GM10847 (cell line): Measurements from ENCODE around the gene CD36.

ENCODE experiments used
- POLR2A ChIP-seq: IDR thresholded peaks from 2 replicates; pipeline ENCODE4 v1.6.1; 2011; ENCODE audit not compliant: insufficient read length; ENCODE audit errors: extremely low read depth

Gene CD36

GRCh38 chr7:80613519-80613918 is 24.9 kb upstream of the CD36 start:
- TF ChIP-seq POLR2A = no peak

GRCh38 chr7:80614851-80615271 is 23.6 kb upstream of the CD36 start:
- no peak for TF ChIP-seq POLR2A

- no peak for TF ChIP-seq POLR2A
These were observed 20.3 kb upstream of the CD36 start for GRCh38 chr7:80618096-80618495.

- no peak for TF ChIP-seq POLR2A
These were observed 18.7 kb upstream of the CD36 start for GRCh38 chr7:80619741-80620140.

- no peak for TF ChIP-seq POLR2A
These were observed 15.9 kb upstream of the CD36 start for GRCh38 chr7:80622541-80622940.

- TF ChIP-seq POLR2A = no peak
These were observed 14.8 kb upstream of the CD36 start for GRCh38 chr7:80623503-80624252.

- no peak for TF ChIP-seq POLR2A
These were observed 13.7 kb upstream of the CD36 start for GRCh38 chr7:80624763-80625162.

- TF ChIP-seq POLR2A = no peak
These were observed 9.4 kb upstream of the CD36 start for GRCh38 chr7:80629023-80629422.

- TF ChIP-seq POLR2A = no peak
These were observed 7.6 kb upstream of the CD36 start for GRCh38 chr7:80630608-80631405.

GRCh38 chr7:80631421-80631820 is 7.0 kb upstream of the CD36 start:
- no peak for TF ChIP-seq POLR2A

- no peak for TF ChIP-seq POLR2A
These were observed 6.3 kb upstream of the CD36 start for GRCh38 chr7:80632139-80632538.

- no peak for TF ChIP-seq POLR2A
These were observed 5.6 kb upstream of the CD36 start for GRCh38 chr7:80632819-80633218.

GRCh38 chr7:80634505-80634904 is 3.9 kb upstream of the CD36 start:
- TF ChIP-seq POLR2A = no peak

GRCh38 chr7:80635533-80635932 is 2.9 kb upstream of the CD36 start:
- no peak for TF ChIP-seq POLR2A

GRCh38 chr7:80635998-80636397 is 2.4 kb upstream of the CD36 start:
- no peak for TF ChIP-seq POLR2A

GRCh38 chr7:80636709-80637108 is 1.7 kb upstream of the CD36 start:
- no peak for TF ChIP-seq POLR2A
